NCI-H187 (cell line): ENCODE data around the gene FA2H.
"Not testable (repeated sequence)": the region's sequence is repeated elsewhere in the genome, so short reads cannot be mapped to it uniquely, and the experiment has no call there.

Experiments
- DNase-seq, 2 experiments: peaks; one replicate each; lab custom pipeline; 2025; lab: John Stamatoyannopoulos, UW

The FA2H gene

DNA sequence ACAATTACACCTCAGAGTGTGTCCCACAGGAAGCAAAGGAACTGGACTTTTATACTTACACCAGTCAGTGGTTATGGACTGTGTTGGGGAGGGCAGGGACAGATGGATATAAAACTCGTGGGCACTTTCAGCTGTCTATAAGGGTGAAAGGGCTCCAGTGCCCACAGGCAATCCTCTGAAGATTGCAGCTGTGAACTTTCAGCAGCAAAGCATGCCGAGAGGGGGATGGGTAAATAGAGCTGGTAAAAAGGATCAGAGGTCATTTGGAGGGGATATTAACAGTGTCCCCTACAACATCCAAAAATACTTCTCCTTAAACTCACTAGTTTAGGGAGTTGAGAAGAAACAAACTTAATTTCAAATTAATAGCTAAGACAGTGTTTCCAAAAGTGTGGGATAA is 94.6 kb downstream of the FA2H start:
- no peak for DNase-seq

DNA sequence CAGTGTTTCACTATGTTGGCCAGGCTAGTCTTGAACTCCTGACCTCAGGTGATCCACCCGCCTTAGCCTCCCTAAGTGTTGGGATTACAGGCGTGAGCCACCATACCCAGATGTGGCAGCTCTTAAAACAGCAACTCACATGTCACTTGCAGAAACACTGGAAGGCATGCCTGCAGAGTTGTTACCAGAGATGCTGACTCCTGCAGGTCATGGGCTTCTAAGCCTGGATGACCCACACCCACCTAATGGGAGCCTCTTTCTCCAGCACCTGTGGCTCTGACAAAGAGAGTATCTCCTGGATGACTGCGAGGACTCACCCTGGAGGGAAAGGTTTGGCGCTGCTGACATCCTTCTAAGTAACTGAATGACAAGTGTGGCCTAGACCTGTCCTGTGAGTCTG is 96.8 kb downstream of the FA2H start:
- no peak for DNase-seq

DNA sequence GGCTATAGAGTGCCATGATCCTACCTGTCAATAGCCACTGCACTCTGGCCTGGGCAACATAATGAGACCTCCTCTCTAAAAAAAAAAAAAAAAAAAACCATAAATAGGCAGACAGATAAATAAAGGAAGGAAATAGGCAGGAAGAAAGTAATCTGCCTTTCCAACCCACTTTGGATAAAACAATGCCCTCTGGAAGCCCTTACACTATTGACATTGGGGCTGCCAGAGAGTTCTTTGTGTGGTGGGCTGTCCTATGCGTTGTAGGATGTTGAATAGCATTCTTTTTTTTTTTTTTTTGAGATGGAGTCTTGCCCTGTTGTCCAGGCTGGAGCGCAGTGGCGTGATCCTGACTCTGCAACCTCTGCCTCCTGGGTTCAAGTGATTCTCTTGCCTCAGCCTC is 100.7 kb downstream of the FA2H start:
- DNase-seq, result no peak

DNA sequence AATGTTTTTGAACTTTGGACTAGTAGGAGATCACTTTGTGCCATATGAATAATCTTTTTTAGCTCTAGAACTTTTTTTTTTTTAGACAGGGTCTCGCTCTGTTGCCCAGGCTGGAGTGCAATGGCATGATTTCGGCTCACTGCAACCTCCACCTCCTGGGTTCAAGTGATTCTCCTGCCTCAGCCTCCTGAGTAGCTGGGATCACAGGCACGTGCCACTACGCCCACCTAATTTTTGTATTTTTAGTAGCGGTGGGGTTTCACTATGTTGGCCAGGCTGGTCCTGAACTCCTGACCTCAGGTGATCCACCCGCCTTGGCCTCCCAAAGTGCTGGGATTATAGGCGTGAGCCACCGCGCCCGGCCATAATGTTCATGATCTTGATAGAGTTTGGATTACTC is 105.7 kb downstream of the FA2H start:
- not testable (repeated sequence) for DNase-seq

DNA sequence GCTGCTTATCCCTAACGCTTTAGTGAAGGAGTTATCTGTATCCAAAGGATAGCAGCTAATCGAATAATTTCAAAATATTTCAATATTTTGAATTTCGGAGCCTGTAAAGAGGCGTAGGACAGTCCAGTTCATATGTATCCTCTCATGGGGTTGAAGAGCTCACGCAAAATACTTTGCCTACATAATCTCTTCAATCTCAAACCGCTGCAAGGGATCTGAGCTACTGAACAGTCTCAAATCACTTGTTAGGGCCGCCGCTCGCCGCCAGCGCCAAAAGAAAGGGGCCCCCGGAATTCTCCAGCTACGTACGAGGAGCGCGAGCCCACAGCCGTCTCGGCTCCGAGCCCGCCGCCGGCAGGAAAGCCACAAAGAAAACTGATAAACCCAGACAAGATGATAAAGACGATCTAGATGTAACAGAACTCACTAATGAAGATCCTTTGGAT is 107.3 kb downstream of the FA2H start:
- DNase-seq, result peak in 1 of 2 experiments; percentile 26

DNA sequence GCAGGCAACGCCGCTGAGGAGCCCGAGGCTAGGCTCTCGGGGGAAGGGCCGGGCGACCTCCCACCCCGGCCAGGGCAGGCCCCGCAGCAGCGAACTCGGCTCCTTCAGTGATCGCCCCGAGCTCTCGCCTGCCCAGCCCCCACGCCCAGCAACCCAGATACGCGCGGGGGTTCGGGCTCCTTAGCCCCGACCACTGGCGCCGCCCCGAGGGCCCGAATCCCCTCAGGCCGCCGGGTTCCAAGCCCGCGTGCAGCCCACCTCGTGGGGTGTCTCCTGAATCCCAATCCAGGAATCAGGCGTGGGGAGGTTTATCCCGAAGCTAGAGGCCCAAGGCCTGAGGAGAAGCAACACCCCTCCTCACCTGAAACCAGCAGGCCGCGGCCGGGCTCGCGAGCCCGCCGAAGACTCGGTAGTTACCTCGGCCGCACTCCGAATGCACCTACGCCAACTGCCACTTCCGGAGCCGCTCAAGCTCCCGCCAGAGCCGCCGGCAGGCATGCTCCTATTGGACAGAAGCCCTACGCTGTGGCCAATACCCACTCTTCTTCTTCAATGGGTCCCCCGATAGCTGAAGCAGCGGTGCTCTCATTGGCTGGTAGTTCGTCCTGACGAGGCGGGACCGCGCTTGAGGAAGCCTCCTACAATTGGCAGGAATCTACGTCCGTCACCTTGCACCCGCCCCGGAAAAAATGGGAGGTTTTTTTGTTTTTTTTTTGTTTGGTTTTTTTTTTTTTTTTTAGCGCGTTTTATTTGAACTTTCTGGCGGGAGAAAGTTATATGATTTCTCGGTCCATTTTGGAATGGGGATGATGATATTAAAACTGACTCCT is 108.0 kb downstream of the FA2H start, which contains the start of gene RFWD3:
Gene RFWD3, minus strand, starts transcription at position 453 of the 830 bp plus-strand sequence. CDS start 5,428 bp downstream, outside the sequence.
- DNase-seq, result peak; percentile 79 to 90

DNA sequence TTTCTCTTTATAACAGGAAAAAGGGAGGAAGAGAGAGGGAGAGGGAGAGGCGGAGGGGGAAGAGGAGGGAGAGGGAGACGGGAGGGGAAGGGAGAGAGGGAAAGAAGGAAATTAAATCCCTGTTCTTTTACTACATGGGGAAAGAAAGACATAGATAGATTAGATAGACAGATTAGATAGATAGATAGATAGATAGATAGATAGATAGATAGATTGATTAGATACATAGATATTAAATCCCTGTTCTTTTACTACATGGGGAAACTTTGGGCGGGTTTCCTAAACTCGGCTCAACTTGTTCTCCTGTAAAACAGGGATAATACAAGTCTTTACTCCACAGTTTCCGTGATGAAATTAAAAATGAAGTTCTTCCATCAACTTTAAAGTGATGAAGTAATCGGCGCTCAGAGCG is 108.6 kb downstream of the FA2H start:
- no peak for DNase-seq
